ENCODE data around the gene CTNNBL1. TPM values are rescaled to one million over a fixed set of nuclear protein-coding genes. Genes with fewer than 3 reads are reported as not detected.

CTNNBL1 gene
- total and polyA plus RNA-seq, 2 experiments from 2014 or later: 36.3 to 68.7 TPM

DNA sequence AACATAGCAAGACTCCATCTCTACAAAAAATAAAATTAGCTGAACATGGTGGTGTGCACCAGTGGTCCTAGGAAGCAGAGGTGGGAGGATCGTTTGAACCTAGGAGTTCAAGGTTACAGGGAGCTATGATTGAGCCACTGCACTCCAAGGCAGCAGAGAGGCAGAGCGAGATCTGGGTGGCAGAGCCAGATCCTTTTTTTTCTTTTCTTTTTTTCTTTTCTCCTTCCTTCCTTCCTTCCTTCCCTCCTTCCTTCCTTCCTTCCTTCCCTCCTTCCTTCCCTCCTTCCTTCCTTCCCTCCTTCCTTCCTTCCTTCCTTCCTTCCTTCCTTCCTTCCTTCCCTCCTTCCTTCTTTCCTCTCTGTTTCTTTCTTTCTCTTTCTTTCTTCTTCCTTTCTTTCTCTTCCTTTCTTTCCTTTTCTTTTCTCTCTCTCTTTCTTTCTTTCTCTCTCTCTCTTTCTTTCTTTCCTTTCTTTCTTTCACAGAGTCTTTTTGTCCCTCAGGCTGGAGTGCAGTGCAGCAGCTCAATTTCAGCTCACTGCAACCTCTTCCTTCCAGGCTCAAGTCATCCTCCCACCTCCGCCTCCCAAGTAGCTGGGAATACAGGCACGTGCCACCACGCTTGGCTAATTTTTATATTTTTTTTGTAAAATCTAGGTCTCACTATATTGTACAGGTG lies 199.9 kb downstream of the CTNNBL1 start:
- Mint-ChIP-seq H3K9me3 (no peaks in the 10 kb centered on the region), H3K27ac (no peak overlapping the region), H3K27me3 (ENCODE audit: insufficient read depth, low read depth, poor library complexity) (peaks cover 4% of the 10 kb centered on the region), H3K4me1 (peaks cover 6% of the 10 kb centered on the region), H3K4me3 (no peak overlapping the region), H3K36me3 (ENCODE audit: low read depth) (no peaks in the 10 kb centered on the region; the same call in 2 of the 3 replicates)
- DNase-seq (ENCODE audit: low spot score) (no peak), ATAC-seq (no peak)
- Histone ChIP-seq H3K4me2 (no peak overlapping the region), H3K4me1 (ENCODE audit: insufficient read depth) (no peaks in the 10 kb centered on the region), H4K20me1 (replicated peaks; ENCODE audit: insufficient read depth) (no peaks in the 10 kb centered on the region), H3K27ac (ENCODE audit: low read depth) (no peak overlapping the region), H3K36me3 (ENCODE audit: insufficient read depth) (no peaks in the 10 kb centered on the region), H3F3A (replicated peaks; ENCODE audit: low read depth) (no peaks in the 10 kb centered on the region), H3K79me2 (replicated peaks; ENCODE audit: insufficient read depth) (no peaks in the 10 kb centered on the region), H3K27me3 (ENCODE audit: insufficient read depth) (no peaks in the 10 kb centered on the region), H3K4me3 (no peak overlapping the region), H2AFZ (no peak overlapping the region), H3K9me2 (ENCODE audit: insufficient read depth) (no peaks in the 10 kb centered on the region)
- TF ChIP-seq STAT1 (IDR thresholded peaks at IDR 0.05; ENCODE audit: unreplicated experiment): no peak
- TF ChIP-seq POLR2AphosphoS5 (IDR thresholded peaks at IDR 0.05; ENCODE audit: low read depth): no peak
- no peak for TF ChIP-seq ZNF114 (CRISPR knock-in tag; IDR thresholded peaks at IDR 0.05)
- TF ChIP-seq, protein P1, sequence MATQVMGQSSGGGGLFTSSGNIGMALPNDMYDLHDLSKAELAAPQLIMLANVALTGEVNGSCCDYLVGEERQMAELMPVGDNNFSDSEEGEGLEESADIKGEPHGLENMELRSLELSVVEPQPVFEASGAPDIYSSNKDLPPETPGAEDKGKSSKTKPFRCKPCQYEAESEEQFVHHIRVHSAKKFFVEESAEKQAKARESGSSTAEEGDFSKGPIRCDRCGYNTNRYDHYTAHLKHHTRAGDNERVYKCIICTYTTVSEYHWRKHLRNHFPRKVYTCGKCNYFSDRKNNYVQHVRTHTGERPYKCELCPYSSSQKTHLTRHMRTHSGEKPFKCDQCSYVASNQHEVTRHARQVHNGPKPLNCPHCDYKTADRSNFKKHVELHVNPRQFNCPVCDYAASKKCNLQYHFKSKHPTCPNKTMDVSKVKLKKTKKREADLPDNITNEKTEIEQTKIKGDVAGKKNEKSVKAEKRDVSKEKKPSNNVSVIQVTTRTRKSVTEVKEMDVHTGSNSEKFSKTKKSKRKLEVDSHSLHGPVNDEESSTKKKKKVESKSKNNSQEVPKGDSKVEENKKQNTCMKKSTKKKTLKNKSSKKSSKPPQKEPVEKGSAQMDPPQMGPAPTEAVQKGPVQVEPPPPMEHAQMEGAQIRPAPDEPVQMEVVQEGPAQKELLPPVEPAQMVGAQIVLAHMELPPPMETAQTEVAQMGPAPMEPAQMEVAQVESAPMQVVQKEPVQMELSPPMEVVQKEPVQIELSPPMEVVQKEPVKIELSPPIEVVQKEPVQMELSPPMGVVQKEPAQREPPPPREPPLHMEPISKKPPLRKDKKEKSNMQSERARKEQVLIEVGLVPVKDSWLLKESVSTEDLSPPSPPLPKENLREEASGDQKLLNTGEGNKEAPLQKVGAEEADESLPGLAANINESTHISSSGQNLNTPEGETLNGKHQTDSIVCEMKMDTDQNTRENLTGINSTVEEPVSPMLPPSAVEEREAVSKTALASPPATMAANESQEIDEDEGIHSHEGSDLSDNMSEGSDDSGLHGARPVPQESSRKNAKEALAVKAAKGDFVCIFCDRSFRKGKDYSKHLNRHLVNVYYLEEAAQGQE (IDR thresholded peaks at IDR 0.05; ENCODE audit: unreplicated experiment): no peak
- TF ChIP-seq, protein P2, sequence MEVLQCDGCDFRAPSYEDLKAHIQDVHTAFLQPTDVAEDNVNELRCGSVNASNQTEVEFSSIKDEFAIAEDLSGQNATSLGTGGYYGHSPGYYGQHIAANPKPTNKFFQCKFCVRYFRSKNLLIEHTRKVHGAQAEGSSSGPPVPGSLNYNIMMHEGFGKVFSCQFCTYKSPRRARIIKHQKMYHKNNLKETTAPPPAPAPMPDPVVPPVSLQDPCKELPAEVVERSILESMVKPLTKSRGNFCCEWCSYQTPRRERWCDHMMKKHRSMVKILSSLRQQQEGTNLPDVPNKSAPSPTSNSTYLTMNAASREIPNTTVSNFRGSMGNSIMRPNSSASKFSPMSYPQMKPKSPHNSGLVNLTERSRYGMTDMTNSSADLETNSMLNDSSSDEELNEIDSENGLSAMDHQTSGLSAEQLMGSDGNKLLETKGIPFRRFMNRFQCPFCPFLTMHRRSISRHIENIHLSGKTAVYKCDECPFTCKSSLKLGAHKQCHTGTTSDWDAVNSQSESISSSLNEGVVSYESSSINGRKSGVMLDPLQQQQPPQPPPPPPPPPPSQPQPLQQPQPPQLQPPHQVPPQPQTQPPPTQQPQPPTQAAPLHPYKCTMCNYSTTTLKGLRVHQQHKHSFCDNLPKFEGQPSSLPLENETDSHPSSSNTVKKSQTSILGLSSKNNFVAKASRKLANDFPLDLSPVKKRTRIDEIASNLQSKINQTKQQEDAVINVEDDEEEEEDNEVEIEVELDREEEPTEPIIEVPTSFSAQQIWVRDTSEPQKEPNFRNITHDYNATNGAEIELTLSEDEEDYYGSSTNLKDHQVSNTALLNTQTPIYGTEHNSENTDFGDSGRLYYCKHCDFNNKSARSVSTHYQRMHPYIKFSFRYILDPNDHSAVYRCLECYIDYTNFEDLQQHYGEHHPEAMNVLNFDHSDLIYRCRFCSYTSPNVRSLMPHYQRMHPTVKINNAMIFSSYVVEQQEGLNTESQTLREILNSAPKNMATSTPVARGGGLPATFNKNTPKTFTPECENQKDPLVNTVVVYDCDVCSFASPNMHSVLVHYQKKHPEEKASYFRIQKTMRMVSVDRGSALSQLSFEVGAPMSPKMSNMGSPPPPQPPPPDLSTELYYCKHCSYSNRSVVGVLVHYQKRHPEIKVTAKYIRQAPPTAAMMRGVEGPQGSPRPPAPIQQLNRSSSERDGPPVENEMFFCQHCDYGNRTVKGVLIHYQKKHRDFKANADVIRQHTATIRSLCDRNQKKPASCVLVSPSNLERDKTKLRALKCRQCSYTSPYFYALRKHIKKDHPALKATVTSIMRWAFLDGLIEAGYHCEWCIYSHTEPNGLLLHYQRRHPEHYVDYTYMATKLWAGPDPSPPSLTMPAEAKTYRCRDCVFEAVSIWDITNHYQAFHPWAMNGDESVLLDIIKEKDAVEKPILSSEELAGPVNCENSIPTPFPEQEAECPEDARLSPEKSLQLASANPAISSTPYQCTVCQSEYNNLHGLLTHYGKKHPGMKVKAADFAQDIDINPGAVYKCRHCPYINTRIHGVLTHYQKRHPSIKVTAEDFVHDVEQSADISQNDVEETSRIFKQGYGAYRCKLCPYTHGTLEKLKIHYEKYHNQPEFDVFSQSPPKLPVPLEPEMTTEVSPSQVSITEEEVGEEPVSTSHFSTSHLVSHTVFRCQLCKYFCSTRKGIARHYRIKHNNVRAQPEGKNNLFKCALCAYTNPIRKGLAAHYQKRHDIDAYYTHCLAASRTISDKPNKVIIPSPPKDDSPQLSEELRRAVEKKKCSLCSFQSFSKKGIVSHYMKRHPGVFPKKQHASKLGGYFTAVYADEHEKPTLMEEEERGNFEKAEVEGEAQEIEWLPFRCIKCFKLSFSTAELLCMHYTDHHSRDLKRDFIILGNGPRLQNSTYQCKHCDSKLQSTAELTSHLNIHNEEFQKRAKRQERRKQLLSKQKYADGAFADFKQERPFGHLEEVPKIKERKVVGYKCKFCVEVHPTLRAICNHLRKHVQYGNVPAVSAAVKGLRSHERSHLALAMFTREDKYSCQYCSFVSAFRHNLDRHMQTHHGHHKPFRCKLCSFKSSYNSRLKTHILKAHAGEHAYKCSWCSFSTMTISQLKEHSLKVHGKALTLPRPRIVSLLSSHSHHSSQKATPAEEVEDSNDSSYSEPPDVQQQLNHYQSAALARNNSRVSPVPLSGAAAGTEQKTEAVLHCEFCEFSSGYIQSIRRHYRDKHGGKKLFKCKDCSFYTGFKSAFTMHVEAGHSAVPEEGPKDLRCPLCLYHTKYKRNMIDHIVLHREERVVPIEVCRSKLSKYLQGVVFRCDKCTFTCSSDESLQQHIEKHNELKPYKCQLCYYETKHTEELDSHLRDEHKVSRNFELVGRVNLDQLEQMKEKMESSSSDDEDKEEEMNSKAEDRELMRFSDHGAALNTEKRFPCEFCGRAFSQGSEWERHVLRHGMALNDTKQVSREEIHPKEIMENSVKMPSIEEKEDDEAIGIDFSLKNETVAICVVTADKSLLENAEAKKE (CRISPR knock-in tag; IDR thresholded peaks at IDR 0.05): no peak
- no peak for TF ChIP-seq CREB1 (CRISPR knock-in tag; IDR thresholded peaks at IDR 0.05; ENCODE audit: low read depth)
- no peak for TF ChIP-seq ZNF331 (CRISPR knock-in tag; IDR thresholded peaks at IDR 0.05; ENCODE audit: low read depth)
- TF ChIP-seq EZH2 (IDR thresholded peaks at IDR 0.05; ENCODE audit: low read depth, unreplicated experiment): no peak
- TF ChIP-seq, protein P3, sequence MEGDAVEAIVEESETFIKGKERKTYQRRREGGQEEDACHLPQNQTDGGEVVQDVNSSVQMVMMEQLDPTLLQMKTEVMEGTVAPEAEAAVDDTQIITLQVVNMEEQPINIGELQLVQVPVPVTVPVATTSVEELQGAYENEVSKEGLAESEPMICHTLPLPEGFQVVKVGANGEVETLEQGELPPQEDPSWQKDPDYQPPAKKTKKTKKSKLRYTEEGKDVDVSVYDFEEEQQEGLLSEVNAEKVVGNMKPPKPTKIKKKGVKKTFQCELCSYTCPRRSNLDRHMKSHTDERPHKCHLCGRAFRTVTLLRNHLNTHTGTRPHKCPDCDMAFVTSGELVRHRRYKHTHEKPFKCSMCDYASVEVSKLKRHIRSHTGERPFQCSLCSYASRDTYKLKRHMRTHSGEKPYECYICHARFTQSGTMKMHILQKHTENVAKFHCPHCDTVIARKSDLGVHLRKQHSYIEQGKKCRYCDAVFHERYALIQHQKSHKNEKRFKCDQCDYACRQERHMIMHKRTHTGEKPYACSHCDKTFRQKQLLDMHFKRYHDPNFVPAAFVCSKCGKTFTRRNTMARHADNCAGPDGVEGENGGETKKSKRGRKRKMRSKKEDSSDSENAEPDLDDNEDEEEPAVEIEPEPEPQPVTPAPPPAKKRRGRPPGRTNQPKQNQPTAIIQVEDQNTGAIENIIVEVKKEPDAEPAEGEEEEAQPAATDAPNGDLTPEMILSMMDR (conservative IDR thresholded peaks at IDR 0.05; ENCODE audit: low read depth in 2 of 2): no peak
- TF ChIP-seq EZH2phosphoT487 (IDR thresholded peaks at IDR 0.05; ENCODE audit: unreplicated experiment): no peak
- TF ChIP-seq JUNB (IDR thresholded peaks at IDR 0.05; ENCODE audit: unreplicated experiment): no peak
- TF ChIP-seq NANOG (IDR thresholded peaks at IDR 0.05; ENCODE audit: borderline replicate concordance): no peak
- TF ChIP-seq, protein P4, sequence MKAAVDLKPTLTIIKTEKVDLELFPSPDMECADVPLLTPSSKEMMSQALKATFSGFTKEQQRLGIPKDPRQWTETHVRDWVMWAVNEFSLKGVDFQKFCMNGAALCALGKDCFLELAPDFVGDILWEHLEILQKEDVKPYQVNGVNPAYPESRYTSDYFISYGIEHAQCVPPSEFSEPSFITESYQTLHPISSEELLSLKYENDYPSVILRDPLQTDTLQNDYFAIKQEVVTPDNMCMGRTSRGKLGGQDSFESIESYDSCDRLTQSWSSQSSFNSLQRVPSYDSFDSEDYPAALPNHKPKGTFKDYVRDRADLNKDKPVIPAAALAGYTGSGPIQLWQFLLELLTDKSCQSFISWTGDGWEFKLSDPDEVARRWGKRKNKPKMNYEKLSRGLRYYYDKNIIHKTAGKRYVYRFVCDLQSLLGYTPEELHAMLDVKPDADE (IDR thresholded peaks at IDR 0.05): no peak

All from GM23338 (cell line).